H9 (cell line): ENCODE results near the gene CPA4. TPM values are rescaled to one million over a fixed set of nuclear protein-coding genes. Genes with fewer than 3 reads are reported as not detected.

Source experiments
- DNase-seq: peaks from one replicate; pipeline ENCODE4 v3.0.0-alpha.2; 2017
- H2AFZ ChIP-seq: one replicate; pipeline ENCODE4 v1.6.1; 2013; ENCODE audit warnings: mild to moderate bottlenecking, low read length, control low read depth, moderate library complexity
- H2AK5ac ChIP-seq: 2 replicates; pipeline ENCODE4 v1.6.1; 2013; ENCODE audit warnings: low read length, control low read depth, mixed read lengths; ENCODE audit not compliant: insufficient read length
- H2BK120ac ChIP-seq: one replicate; pipeline ENCODE4 v1.6.1; 2013; ENCODE audit warnings: low read depth, mild to moderate bottlenecking, low read length, control low read depth, inconsistent platforms; ENCODE audit not compliant: poor library complexity, severe bottlenecking
- H2BK12ac ChIP-seq: 2 replicates; pipeline ENCODE4 v1.6.1; 2013; ENCODE audit warnings: low read length, control low read depth, mixed read lengths, low read depth; ENCODE audit not compliant: insufficient read length
- H2BK15ac ChIP-seq: 2 replicates; pipeline ENCODE4 v1.6.1; 2013; ENCODE audit warnings: low read depth, low read length, control low read depth
- H2BK20ac ChIP-seq: one replicate; pipeline ENCODE4 v1.6.1; 2013; ENCODE audit warnings: low read depth, mild to moderate bottlenecking, low read length, control low read depth, inconsistent platforms; ENCODE audit not compliant: poor library complexity, severe bottlenecking
- H2BK5ac ChIP-seq: 2 replicates; pipeline ENCODE4 v1.6.1; 2013; ENCODE audit warnings: low read length, control low read depth, mixed read lengths; ENCODE audit not compliant: insufficient read length
- H3K14ac ChIP-seq: 2 replicates; pipeline ENCODE4 v1.6.1; 2013; ENCODE audit warnings: low read length, control low read depth; ENCODE audit not compliant: insufficient read depth
- H3K18ac ChIP-seq: 2 replicates; pipeline ENCODE4 v1.6.1; 2013; ENCODE audit warnings: low read depth, mild to moderate bottlenecking, mixed read lengths, low read length, control low read depth; ENCODE audit not compliant: insufficient read length
- H3K23ac ChIP-seq: 2 replicates; pipeline ENCODE4 v1.6.1; 2013; ENCODE audit warnings: low read length, control low read depth, mixed read lengths, low read depth; ENCODE audit not compliant: insufficient read length
- H3K23me2 ChIP-seq: 2 replicates; pipeline ENCODE4 v1.6.1; 2013; ENCODE audit warnings: low read depth, mild to moderate bottlenecking, mixed read lengths, low read length, control low read depth; ENCODE audit not compliant: insufficient read length, poor library complexity, severe bottlenecking
- H3K27ac ChIP-seq: 2 replicates; pipeline ENCODE4 v1.5.1; 2013; ENCODE audit warnings: low read length, control low read depth, mixed read lengths, low read depth; ENCODE audit not compliant: insufficient read length
- H3K27me3 ChIP-seq: 2 replicates; pipeline ENCODE4 v1.6.1; 2013; ENCODE audit warnings: low read length, control low read depth, inconsistent platforms; ENCODE audit not compliant: insufficient read depth
- H3K4ac ChIP-seq: 2 replicates; pipeline ENCODE4 v1.6.1; 2013; ENCODE audit warnings: low read depth, mild to moderate bottlenecking, control low read depth, inconsistent platforms, low read length, moderate library complexity
- H3K4me1 ChIP-seq: 2 replicates; pipeline ENCODE4 v1.6.1; 2013; ENCODE audit warnings: low read length, control low read depth, inconsistent platforms; ENCODE audit not compliant: insufficient read depth
- H3K4me2 ChIP-seq: 2 replicates; pipeline ENCODE4 v1.6.1; 2013; ENCODE audit warnings: low read length, control low read depth, mixed read lengths; ENCODE audit not compliant: insufficient read length, insufficient read depth
- H3K56ac ChIP-seq: 2 replicates; pipeline ENCODE4 v1.6.1; 2013; ENCODE audit warnings: low read depth, mild to moderate bottlenecking, mixed read lengths, low read length, control low read depth; ENCODE audit not compliant: insufficient read length
- H3K79me1 ChIP-seq: 2 replicates; pipeline ENCODE4 v1.6.1; 2013; ENCODE audit warnings: low read depth, mild to moderate bottlenecking, moderate library complexity, low read length, control low read depth, inconsistent platforms; ENCODE audit not compliant: insufficient read depth, poor library complexity, severe bottlenecking
- H3K79me2 ChIP-seq: 2 replicates; pipeline ENCODE4 v1.6.1; 2013; ENCODE audit warnings: low read length, control low read depth, inconsistent platforms; ENCODE audit not compliant: insufficient read depth
- H3K9ac ChIP-seq: 2 replicates; pipeline ENCODE4 v1.6.1; 2013; ENCODE audit warnings: low read length, control low read depth, mixed read lengths; ENCODE audit not compliant: insufficient read length; ENCODE audit errors: extremely low read depth
- H3K9me3 ChIP-seq: one replicate; pipeline ENCODE4 v1.6.1; 2013; ENCODE audit warnings: low read depth, low read length, inconsistent platforms; ENCODE audit not compliant: control insufficient read depth
- H3T11ph ChIP-seq: one replicate; pipeline ENCODE4 v1.6.1; 2013; ENCODE audit warnings: mild to moderate bottlenecking, low read length, control low read depth, inconsistent platforms
- H4K20me1 ChIP-seq: one replicate; pipeline ENCODE4 v1.6.1; 2013; ENCODE audit not compliant: control insufficient read depth, insufficient read length, insufficient read depth
- H4K5ac ChIP-seq: 2 replicates; pipeline ENCODE4 v1.6.1; 2013; ENCODE audit warnings: low read depth, mild to moderate bottlenecking, mixed read lengths, low read length, control low read depth; ENCODE audit not compliant: insufficient read length
- H4K8ac ChIP-seq: replicated peaks from 2 replicates; pipeline ENCODE4 v1.6.1; 2013; ENCODE audit warnings: low read length, control low read depth, mixed read lengths, low read depth; ENCODE audit not compliant: insufficient read length
- H4K91ac ChIP-seq: 2 replicates; pipeline ENCODE4 v1.6.1; 2013; ENCODE audit warnings: low read depth, mild to moderate bottlenecking, moderate library complexity, mixed read lengths, low read length, control low read depth; ENCODE audit not compliant: insufficient read length
- H3K27ac Mint-ChIP-seq, 3 experiments: 2 replicates in 2 of 3; 3 replicates in 1 of 3; pipeline ENCODE4 v1.8.0; 2020 to 2021; ENCODE audit warnings: mixed read lengths in 3 of 3, mild to moderate bottlenecking in 1 of 3, moderate library complexity in 1 of 3
- H3K27me3 Mint-ChIP-seq: 2 replicates; pipeline ENCODE4 v1.8.0; 2021; ENCODE audit warnings: low read depth, mild to moderate bottlenecking, moderate library complexity, mixed read lengths
- H3K36me3 Mint-ChIP-seq, 3 experiments: 2 replicates in 2 of 3; 3 replicates in 1 of 3; pipeline ENCODE4 v1.8.0; 2020 to 2021; ENCODE audit warnings: low read depth in 3 of 3, mixed read lengths in 3 of 3; ENCODE audit not compliant: insufficient read depth in 1 of 3
- H3K4me1 Mint-ChIP-seq, 2 experiments: 2 replicates each; pipeline ENCODE4 v1.8.0; 2020; ENCODE audit warnings: mixed read lengths in 2 of 2
- H3K4me3 Mint-ChIP-seq, 2 experiments: 2 replicates in 1 of 2; 3 replicates in 1 of 2; pipeline ENCODE4 v1.8.0; 2020 to 2021; ENCODE audit warnings: mild to moderate bottlenecking in 2 of 2, mixed read lengths in 2 of 2, moderate library complexity in 1 of 2
- H3K9me3 Mint-ChIP-seq, 2 experiments: 2 replicates in 1 of 2; 3 replicates in 1 of 2; pipeline ENCODE4 v1.8.0; 2020; ENCODE audit warnings: mild to moderate bottlenecking in 2 of 2, mixed read lengths in 2 of 2, moderate library complexity in 1 of 2
- CTCF ChIP-seq: fragments of 200-600 bp; sonication (generic); conservative IDR thresholded peaks from 3 replicates; pipeline ENCODE4 v1.8.0; 2021; ENCODE audit warnings: antibody characterized with exemption, mild to moderate bottlenecking
- WGBS: extraction: QIAGEN DNeasy Blood & Tissue Kit; methylation state at CpG from one replicate; pipeline ENCODE4 v1.1.7; 2013; ENCODE audit warnings: missing lambda C conversion rate, low lambda C conversion rate, mixed read lengths; ENCODE audit not compliant: insufficient read length; ENCODE audit errors: extremely low coverage; 5-methylcytosine and 5-hydroxymethylcytosine counted together
- total RNA-seq: library from RNA; stranded (reverse); gene quantifications from 2 replicates; pipeline ENCODE4 v1.2.1, GENCODE V29; 2021

CPA4 gene
- total RNA-seq, 1 experiment from 2014 or later = not detected

GRCh38 chr7:130356876-130357611 is 64.1 kb downstream of the CPA4 start:
- Histone ChIP-seq H2AFZ (peak overlapping the region; percentile 76), H3K4ac (no peak overlapping the region), H3K18ac (peak overlapping the region; percentile 74), H3K4me2 (no peak overlapping the region), H2BK5ac (no peak overlapping the region), H2BK120ac (no peak overlapping the region), H3K9me3 (no peaks in the 10 kb centered on the region), H2BK20ac (no peak overlapping the region), H4K5ac (no peak overlapping the region), H4K20me1 (no peaks in the 10 kb centered on the region), H3K23me2 (no peaks in the 10 kb centered on the region), H4K8ac (no peak overlapping the region), H3K27ac (no peak overlapping the region), H2AK5ac (no peak overlapping the region), H3K79me2 (no peaks in the 10 kb centered on the region), H3K14ac (no peak overlapping the region), H3K9ac (no peak overlapping the region), H3T11ph (no peak overlapping the region), H3K27me3 (no peaks in the 10 kb centered on the region), H3K56ac (no peak overlapping the region), H2BK15ac (no peak overlapping the region), H2BK12ac (no peak overlapping the region), H4K91ac (no peak overlapping the region), H3K23ac (no peak overlapping the region), H3K79me1 (no peaks in the 10 kb centered on the region), H3K4me1 (peaks cover 10% of the 10 kb centered on the region; the same call in 1 of the 2 replicates)
- Mint-ChIP-seq H3K27ac (peak overlapping the region in 2 of 3 experiments; percentile 55 to 65; a peak in 2 of 7 replicates), H3K36me3 (peaks cover 0 to 8% (median 2%) of the 10 kb centered on the region in 3 experiments; a peak in 3 of 7 replicates), H3K4me3 (no peak overlapping the region), H3K27me3 (peaks cover 2% of the 10 kb centered on the region; the same call in 1 of the 2 replicates), H3K9me3 (peaks cover 6 to 7% of the 10 kb centered on the region in 2 experiments; a peak in 4 of 5 replicates), H3K4me1 (peaks cover 21 to 25% of the 10 kb centered on the region in 2 experiments)
- WGBS = no CpG with 5 or more reads among the region's 16 CpGs
- no peak for TF ChIP-seq CTCF
- DNase-seq = no peak
